Measurements from ENCODE around the gene ST3GAL3.

DNA sequence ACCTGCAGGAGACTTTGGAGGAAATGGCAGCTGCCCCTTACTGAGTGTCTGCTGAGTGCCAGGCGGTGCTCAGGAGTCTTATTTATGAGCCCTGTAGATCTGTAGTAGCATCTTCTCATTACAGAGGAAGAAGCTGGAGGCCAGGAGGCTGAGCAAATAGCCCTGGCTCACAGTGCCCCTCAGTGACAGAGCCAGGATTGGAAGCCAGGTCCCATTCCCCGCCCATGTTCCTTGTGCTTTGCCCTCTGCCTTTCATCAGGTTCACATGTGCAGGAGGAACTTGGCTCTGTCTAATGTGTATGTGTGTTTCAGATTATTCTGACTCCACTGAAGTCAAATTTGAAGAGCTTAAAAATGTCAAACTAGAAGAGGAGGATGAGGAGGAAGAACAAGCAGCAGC lies 36.1 kb upstream of the ST3GAL3 start:
- TF ChIP-seq, protein P1, sequence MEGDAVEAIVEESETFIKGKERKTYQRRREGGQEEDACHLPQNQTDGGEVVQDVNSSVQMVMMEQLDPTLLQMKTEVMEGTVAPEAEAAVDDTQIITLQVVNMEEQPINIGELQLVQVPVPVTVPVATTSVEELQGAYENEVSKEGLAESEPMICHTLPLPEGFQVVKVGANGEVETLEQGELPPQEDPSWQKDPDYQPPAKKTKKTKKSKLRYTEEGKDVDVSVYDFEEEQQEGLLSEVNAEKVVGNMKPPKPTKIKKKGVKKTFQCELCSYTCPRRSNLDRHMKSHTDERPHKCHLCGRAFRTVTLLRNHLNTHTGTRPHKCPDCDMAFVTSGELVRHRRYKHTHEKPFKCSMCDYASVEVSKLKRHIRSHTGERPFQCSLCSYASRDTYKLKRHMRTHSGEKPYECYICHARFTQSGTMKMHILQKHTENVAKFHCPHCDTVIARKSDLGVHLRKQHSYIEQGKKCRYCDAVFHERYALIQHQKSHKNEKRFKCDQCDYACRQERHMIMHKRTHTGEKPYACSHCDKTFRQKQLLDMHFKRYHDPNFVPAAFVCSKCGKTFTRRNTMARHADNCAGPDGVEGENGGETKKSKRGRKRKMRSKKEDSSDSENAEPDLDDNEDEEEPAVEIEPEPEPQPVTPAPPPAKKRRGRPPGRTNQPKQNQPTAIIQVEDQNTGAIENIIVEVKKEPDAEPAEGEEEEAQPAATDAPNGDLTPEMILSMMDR (IDR thresholded peaks at IDR 0.05) = no peak
- TF ChIP-seq POLR2A (IDR thresholded peaks at IDR 0.05) = no peak

Measured in vagina (tissue), 2 donors.